Measurements from ENCODE around the gene ATP13A2.
"Not testable (repeated sequence)": the region's sequence is repeated elsewhere in the genome, so short reads cannot be mapped to it uniquely, and the experiment has no call there.

The ATP13A2 gene

GRCh38 chr1:16938351-16939321 is 73.1 kb downstream of the ATP13A2 start:
- no peak overlapping the region for H3K4me3 ChIP-seq (ENCODE audit: low read length)
- no peak for TF ChIP-seq ZNF274 (IDR thresholded peaks at IDR 0.05; ENCODE audit: low read depth, low read length)

GRCh38 chr1:16936580-16936979 is 75.1 kb downstream of the ATP13A2 start:
- H3K4me3 ChIP-seq (ENCODE audit: low read length), result not testable (repeated sequence)
